GM12878 (cell line): ENCODE results near the gene CHAC1. TPM values are rescaled to one million over a fixed set of nuclear protein-coding genes. Genes with fewer than 3 reads are reported as not detected.

Experiments used
- FOXM1 ChIP-seq: IDR thresholded peaks from 2 replicates; pipeline ENCODE4 v1.6.1; 2012; ENCODE audit warnings: low read depth, mild to moderate bottlenecking, inconsistent platforms, low read length, moderate library complexity
- HDAC6 ChIP-seq: fragments of 200-600 bp; sonication (generic); IDR thresholded peaks from one replicate; pipeline ENCODE4 v1.8.0; 2017; ENCODE audit warnings: antibody characterized with exemption; ENCODE audit not compliant: unreplicated experiment
- polyA plus RNA-seq, 11 experiments: library from polyadenylated mRNA; depleted of rRNA in 4 of 11; unstranded in 6 of 11; stranded (reverse) in 5 of 11; fragments of >200 nt; fragmentation: Nextera tagmentation in 4 of 11; fragmentation: Illumina TruSeq in 1 of 11; extraction: Ambion mirVana in 4 of 11; extraction: Trizol in 1 of 11; gene quantifications; 1 replicate in 1 of 11; 2 replicates in 10 of 11; pipeline versions ENCODE4 v1.2.1 to v1.2.3, GENCODE V29; 2011 to 2016; ENCODE audit warnings: inconsistent platforms in 2 of 11, missing spikeins in 2 of 11, low read depth in 1 of 11
- total RNA-seq, 4 experiments: library from RNA; depleted of rRNA in 3 of 4; stranded (reverse); fragments of >200 nt in 3 of 4; fragmentation: Illumina TruSeq in 1 of 4; extraction: Trizol in 1 of 4; gene quantifications; 2 replicates each; pipeline versions ENCODE4 v1.2.1 to v1.2.3, GENCODE V29; 2013 to 2021
- TF ChIP-seq, protein P1 (sequence below): fragments of 450-650 bp; IDR thresholded peaks from 2 replicates; pipeline ENCODE4 v1.6.1; 2018; ENCODE audit warnings: mild to moderate bottlenecking, low read depth, moderate library complexity; ENCODE audit not compliant: partially characterized antibody
- TF ChIP-seq, protein P2 (sequence below): IDR thresholded peaks from 2 replicates; pipeline ENCODE4 v1.6.1; 2012; ENCODE audit warnings: low read depth, low read length, improper control_type of control experiment
- TF ChIP-seq, protein P3 (sequence below): fragments of 450-650 bp; conservative IDR thresholded peaks from 2 replicates; pipeline ENCODE4 v1.6.1; 2017; ENCODE audit warnings: mild to moderate bottlenecking, moderate library complexity

The CHAC1 gene
- total and polyA plus RNA-seq, 10 of the 15 experiments (the other 5 are each of a cell fraction or from before 2014, with no cell fraction given) = 0.37 to 5.9 (median 3.3) TPM

DNA sequence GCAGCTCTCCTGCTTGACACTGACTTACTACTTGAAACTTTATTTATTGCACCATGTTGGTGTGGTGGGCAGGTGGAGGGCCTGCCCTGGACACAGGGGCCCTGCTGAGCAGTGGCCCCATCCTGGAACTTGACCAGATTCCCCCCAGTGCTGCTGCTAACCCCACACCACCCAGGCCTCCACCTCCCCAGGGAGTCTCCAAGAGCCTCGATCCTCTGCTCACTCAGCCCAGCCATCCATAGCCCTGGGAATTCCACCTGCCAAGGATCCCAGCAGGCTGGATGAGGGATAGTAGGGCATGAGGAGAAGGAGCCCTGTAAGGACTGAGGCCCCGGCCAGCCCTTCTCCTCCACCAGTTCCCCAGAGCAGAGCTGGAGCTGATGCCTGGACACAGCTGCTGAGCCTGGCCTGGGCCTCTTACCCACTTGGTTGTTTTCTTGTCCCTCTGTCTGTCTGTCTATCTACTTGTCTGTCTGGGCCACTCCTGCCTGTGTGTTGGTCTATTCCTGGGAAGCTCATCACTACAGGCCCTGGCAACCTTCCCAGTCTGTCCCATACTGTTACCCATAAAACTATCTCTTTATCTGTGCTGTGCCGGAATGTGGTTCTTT lies 2.8 kb downstream of the CHAC1 start (continued):
- TF ChIP-seq, protein P1, sequence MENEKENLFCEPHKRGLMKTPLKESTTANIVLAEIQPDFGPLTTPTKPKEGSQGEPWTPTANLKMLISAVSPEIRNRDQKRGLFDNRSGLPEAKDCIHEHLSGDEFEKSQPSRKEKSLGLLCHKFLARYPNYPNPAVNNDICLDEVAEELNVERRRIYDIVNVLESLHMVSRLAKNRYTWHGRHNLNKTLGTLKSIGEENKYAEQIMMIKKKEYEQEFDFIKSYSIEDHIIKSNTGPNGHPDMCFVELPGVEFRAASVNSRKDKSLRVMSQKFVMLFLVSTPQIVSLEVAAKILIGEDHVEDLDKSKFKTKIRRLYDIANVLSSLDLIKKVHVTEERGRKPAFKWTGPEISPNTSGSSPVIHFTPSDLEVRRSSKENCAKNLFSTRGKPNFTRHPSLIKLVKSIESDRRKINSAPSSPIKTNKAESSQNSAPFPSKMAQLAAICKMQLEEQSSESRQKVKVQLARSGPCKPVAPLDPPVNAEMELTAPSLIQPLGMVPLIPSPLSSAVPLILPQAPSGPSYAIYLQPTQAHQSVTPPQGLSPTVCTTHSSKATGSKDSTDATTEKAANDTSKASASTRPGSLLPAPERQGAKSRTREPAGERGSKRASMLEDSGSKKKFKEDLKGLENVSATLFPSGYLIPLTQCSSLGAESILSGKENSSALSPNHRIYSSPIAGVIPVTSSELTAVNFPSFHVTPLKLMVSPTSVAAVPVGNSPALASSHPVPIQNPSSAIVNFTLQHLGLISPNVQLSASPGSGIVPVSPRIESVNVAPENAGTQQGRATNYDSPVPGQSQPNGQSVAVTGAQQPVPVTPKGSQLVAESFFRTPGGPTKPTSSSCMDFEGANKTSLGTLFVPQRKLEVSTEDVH = no peak
- TF ChIP-seq FOXM1 (no peak), HDAC6 (no peak)
- TF ChIP-seq, protein P2, sequence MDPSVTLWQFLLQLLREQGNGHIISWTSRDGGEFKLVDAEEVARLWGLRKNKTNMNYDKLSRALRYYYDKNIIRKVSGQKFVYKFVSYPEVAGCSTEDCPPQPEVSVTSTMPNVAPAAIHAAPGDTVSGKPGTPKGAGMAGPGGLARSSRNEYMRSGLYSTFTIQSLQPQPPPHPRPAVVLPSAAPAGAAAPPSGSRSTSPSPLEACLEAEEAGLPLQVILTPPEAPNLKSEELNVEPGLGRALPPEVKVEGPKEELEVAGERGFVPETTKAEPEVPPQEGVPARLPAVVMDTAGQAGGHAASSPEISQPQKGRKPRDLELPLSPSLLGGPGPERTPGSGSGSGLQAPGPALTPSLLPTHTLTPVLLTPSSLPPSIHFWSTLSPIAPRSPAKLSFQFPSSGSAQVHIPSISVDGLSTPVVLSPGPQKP = no peak
- TF ChIP-seq, protein P3, sequence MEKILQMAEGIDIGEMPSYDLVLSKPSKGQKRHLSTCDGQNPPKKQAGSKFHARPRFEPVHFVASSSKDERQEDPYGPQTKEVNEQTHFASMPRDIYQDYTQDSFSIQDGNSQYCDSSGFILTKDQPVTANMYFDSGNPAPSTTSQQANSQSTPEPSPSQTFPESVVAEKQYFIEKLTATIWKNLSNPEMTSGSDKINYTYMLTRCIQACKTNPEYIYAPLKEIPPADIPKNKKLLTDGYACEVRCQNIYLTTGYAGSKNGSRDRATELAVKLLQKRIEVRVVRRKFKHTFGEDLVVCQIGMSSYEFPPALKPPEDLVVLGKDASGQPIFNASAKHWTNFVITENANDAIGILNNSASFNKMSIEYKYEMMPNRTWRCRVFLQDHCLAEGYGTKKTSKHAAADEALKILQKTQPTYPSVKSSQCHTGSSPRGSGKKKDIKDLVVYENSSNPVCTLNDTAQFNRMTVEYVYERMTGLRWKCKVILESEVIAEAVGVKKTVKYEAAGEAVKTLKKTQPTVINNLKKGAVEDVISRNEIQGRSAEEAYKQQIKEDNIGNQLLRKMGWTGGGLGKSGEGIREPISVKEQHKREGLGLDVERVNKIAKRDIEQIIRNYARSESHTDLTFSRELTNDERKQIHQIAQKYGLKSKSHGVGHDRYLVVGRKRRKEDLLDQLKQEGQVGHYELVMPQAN = no peak
